Large intestine (tissue), 12 donors: Measurements from ENCODE around the gene ERG28. TPM values are rescaled to one million over a fixed set of nuclear protein-coding genes. Genes with fewer than 3 reads are reported as not detected.

ENCODE experiments used
- DNase-seq, 2 donors: peaks; one replicate each; pipeline versions ENCODE4 v3.0.0 to v3.0.0-alpha.2; 2013
- H3K27ac ChIP-seq: one replicate; pipeline ENCODE4 v1.5.1; 2013; ENCODE audit warnings: low read length
- H3K27me3 ChIP-seq: 2 replicates; pipeline ENCODE4 v1.6.1; 2013; ENCODE audit warnings: low read length; ENCODE audit not compliant: control insufficient read depth, insufficient read depth
- H3K36me3 ChIP-seq: 2 replicates; pipeline ENCODE4 v1.6.1; 2013; ENCODE audit warnings: low read length; ENCODE audit not compliant: control insufficient read depth, insufficient read depth
- H3K4me1 ChIP-seq: one replicate; pipeline ENCODE4 v1.6.1; 2013; ENCODE audit warnings: low read length; ENCODE audit not compliant: control insufficient read depth, insufficient read depth
- H3K4me3 ChIP-seq: one replicate; pipeline ENCODE4 v1.5.1; 2013; ENCODE audit warnings: low read length
- H3K9me3 ChIP-seq: one replicate; pipeline ENCODE4 v1.6.1; 2013; ENCODE audit warnings: mild to moderate bottlenecking, low read depth, low read length, moderate library complexity; ENCODE audit not compliant: control insufficient read depth
- WGBS: methylation state at CpG from one replicate; pipeline ENCODE4 v1.1.5; 2013; ENCODE audit warnings: low lambda C conversion rate; ENCODE audit not compliant: insufficient coverage; 5-methylcytosine and 5-hydroxymethylcytosine counted together
- long read RNA-seq, 11 donors: transcript quantifications; one replicate each; lab custom pipeline, GENCODE V29; 2026
- polyA plus RNA-seq: library from polyadenylated mRNA; unstranded; fragments of 120-200 nt; gene quantifications from one replicate; pipeline ENCODE4 v1.2.1, GENCODE V29; 2013

Gene ERG28, protein sequence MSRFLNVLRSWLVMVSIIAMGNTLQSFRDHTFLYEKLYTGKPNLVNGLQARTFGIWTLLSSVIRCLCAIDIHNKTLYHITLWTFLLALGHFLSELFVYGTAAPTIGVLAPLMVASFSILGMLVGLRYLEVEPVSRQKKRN
- 21.3 TPM for polyA plus RNA-seq
- long read RNA-seq, donor 1, transcript ERG28-201 (5 exons, 2,633 nt) = major isoform, 16 of 21 reads
- long read RNA-seq, donor 1, partial matches to known transcripts = 5 of 21 reads
- long read RNA-seq, donor 1, other reads (novel, unspliced or antisense) = 0 of 21 reads
- long read RNA-seq, donor 2, transcript ERG28-201 (5 exons, 2,633 nt) = major isoform, 40 of 46 reads
- long read RNA-seq, donor 2, partial matches to known transcripts = 6 of 46 reads
- long read RNA-seq, donor 2, other reads (novel, unspliced or antisense) = 0 of 46 reads
- long read RNA-seq, donor 3 = 0 reads
- long read RNA-seq, donor 4, partial matches to known transcripts = 0 of 2 reads
- long read RNA-seq, donor 4, other reads (novel, unspliced or antisense) = 0 of 2 reads
- long read RNA-seq, donor 5, transcript ERG28-201 (5 exons, 2,633 nt) = major isoform, 36 of 42 reads
- long read RNA-seq, donor 5, partial matches to known transcripts = 6 of 42 reads
- long read RNA-seq, donor 5, other reads (novel, unspliced or antisense) = 0 of 42 reads
- long read RNA-seq, donor 6, transcript ERG28-201 (5 exons, 2,633 nt) = major isoform, 47 of 53 reads
- long read RNA-seq, donor 6, partial matches to known transcripts = 6 of 53 reads
- long read RNA-seq, donor 6, other reads (novel, unspliced or antisense) = 0 of 53 reads
- long read RNA-seq, donor 7, transcript ERG28-201 (5 exons, 2,633 nt) = major isoform, 16 of 16 reads
- long read RNA-seq, donor 7, partial matches to known transcripts = 0 of 16 reads
- long read RNA-seq, donor 7, other reads (novel, unspliced or antisense) = 0 of 16 reads
- long read RNA-seq, donor 8, transcript ERG28-201 (5 exons, 2,633 nt) = major isoform, 56 of 56 reads
- long read RNA-seq, donor 8, partial matches to known transcripts = 0 of 56 reads
- long read RNA-seq, donor 8, other reads (novel, unspliced or antisense) = 0 of 56 reads
- long read RNA-seq, donor 9, transcript ERG28-201 (5 exons, 2,633 nt) = major isoform, 35 of 35 reads
- long read RNA-seq, donor 9, partial matches to known transcripts = 0 of 35 reads
- long read RNA-seq, donor 9, other reads (novel, unspliced or antisense) = 0 of 35 reads
- long read RNA-seq, donor 10, transcript ERG28-201 (5 exons, 2,633 nt) = major isoform, 46 of 46 reads
- long read RNA-seq, donor 10, partial matches to known transcripts = 0 of 46 reads
- long read RNA-seq, donor 10, other reads (novel, unspliced or antisense) = 0 of 46 reads
- long read RNA-seq, donor 11, transcript ERG28-201 (5 exons, 2,633 nt) = major isoform, 24 of 24 reads
- long read RNA-seq, donor 11, partial matches to known transcripts = 0 of 24 reads
- long read RNA-seq, donor 11, other reads (novel, unspliced or antisense) = 0 of 24 reads

DNA sequence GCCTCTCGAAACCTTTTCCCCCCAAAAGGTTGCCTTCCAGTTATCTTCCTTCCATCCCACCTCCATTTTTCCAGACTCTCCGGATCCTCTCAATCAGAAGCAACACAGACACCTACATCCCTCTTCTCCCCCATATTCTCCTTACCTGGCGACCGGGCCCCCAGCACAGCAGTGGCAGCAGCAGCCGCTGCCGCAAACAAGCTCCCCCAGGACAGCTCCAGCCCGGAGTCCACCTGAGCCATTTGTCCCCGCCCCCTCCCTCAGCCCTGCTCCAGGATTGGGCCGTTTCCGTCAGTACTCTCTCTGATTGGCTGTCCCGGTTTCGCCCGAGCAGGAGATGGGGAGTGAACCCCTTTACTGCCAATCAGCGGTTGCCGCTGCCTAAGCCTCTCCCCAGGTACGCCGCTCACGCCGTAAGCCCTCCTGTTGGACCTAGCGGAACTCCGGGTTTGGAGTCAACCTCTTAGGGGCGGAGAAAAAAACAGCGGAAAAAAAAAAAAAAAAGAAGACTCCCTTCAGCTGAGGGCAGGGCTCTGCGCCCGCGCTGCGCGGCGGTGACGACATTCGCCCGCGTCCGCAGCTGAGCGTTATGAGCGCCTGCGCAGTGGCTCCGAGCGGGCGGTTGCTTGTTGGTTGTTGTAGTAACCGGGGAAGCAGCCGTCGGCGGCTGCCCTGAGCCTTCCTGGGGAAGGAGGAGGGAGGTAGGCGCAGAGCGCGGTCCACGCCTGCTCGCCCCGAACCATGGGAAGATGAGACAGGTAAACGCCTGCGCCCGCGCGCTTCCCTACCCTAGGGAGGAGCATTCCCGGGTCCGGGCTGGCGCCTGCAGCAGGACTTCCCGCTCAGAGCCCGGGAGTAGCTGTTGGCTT, at the start of gene ERG28, which contains the start of gene TTLL5:
ERG28 (minus strand) TSS at position 247 of the 869 bp plus-strand sequence. CDS start 3,374 bp downstream, outside the sequence.
TTLL5 (plus strand) TSS at position 617 of the 869 bp plus-strand sequence. CDS start 1,904 bp downstream, outside the sequence.
- H3K4me1 ChIP-seq = peaks cover 11% of the 10 kb centered on the region
- H3K4me3 ChIP-seq = peak within 1 kb of the TSS; percentile 67
- DNase-seq = peak; percentile 99
- H3K36me3 ChIP-seq = peaks cover 10% of the 10 kb centered on the region
- H3K27ac ChIP-seq = peak within 1 kb of the TSS; percentile 72
- H3K27me3 ChIP-seq = no peaks in the 10 kb centered on the region
- no peaks in the 10 kb centered on the region for H3K9me3 ChIP-seq
- WGBS = 5% methylated on average over 2 of the region's 60 CpGs

DNA sequence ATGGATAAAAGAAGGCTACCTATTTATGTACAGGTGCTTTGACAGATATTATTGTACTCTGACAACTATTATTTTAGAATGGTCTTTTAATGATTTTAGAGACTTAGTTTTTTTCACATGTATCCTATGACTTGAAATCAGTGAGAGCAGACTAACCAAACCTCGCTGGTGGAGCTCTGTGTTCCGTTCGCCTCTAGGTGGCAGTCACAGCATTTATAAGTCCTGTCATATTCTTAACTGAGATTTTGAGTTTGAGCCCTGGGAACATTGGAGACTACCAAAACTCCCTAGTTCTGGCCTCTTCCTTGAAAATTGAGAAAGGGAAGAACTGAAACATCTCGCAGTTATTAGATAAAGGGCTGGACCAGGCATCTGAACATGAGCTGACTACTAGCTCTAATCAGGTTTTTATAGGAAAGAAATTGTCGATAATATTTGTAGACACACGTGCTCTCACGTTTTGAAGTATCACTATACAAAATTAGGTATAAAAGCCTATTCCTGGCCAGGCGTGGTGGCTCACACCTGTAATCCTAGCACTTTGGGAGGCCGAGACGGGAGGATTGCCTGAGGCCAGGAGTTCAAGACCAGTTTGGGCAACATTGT, 48.6 kb upstream of the ERG28 start:
- WGBS = no CpG with 5 or more reads among the region's 10 CpGs
- Histone ChIP-seq H3K9me3 (no peaks in the 10 kb centered on the region), H3K36me3 (peaks cover 6% of the 10 kb centered on the region), H3K27ac (no peak overlapping the region), H3K27me3 (no peaks in the 10 kb centered on the region), H3K4me3 (no peak overlapping the region), H3K4me1 (no peaks in the 10 kb centered on the region)
- peak; percentile 65 to 67 for DNase-seq

DNA sequence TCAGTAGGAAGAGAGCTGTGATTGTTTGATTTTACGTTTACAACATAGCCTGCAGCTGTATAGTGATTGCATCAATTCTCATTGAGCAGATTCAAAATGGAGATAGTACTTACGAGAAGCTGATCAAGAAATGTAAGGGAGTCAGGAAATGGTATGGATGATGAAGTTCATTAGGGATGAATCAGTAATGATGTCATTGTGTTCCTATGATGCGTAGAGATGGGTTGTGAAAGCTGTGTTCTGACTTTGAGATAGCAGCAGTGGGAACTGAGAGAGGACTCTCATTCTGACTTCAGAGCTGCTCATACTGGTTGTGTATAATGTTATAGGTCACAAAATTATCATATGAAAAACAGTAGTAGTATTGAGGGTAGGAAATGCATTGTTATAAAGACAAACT, 44.3 kb upstream of the ERG28 start:
- no CpG with 5 or more reads among the region's 3 CpGs for WGBS
- no peak for DNase-seq
- no peak overlapping the region for H3K27ac ChIP-seq

DNA sequence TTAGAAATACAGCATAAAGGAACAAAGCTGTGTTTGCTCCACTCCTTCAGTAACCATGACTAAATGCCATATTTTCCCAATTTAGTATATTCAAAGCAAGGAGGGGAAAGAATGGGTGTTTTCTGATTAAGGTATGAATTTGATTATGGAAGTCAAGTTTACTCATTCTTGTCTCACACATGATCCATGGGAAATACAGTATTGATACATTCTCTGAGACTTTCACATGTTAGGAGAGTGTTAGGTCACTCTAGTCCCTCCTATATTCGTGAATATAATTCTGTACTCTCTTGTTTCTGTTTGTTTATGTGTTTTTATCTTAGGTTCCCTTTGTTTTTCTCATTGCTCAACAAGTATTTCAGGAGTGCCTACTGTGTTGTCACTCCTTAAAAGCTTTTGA, 42.8 kb upstream of the ERG28 start:
- Histone ChIP-seq H3K27ac (no peak overlapping the region), H3K9me3 (no peaks in the 10 kb centered on the region), H3K4me3 (no peak overlapping the region), H3K4me1 (no peaks in the 10 kb centered on the region), H3K36me3 (peaks cover 35% of the 10 kb centered on the region), H3K27me3 (no peaks in the 10 kb centered on the region)
- no peak for DNase-seq
- WGBS = 86% methylated on average over 1 of the region's 1 CpG

More for the DNA sequence above, 44.3 kb upstream of the ERG28 start:
- H3K27me3 ChIP-seq = no peaks in the 10 kb centered on the region
- peaks cover 23% of the 10 kb centered on the region for H3K36me3 ChIP-seq
- H3K9me3 ChIP-seq = no peaks in the 10 kb centered on the region
- H3K4me3 ChIP-seq = no peak overlapping the region
- no peaks in the 10 kb centered on the region for H3K4me1 ChIP-seq

DNA sequence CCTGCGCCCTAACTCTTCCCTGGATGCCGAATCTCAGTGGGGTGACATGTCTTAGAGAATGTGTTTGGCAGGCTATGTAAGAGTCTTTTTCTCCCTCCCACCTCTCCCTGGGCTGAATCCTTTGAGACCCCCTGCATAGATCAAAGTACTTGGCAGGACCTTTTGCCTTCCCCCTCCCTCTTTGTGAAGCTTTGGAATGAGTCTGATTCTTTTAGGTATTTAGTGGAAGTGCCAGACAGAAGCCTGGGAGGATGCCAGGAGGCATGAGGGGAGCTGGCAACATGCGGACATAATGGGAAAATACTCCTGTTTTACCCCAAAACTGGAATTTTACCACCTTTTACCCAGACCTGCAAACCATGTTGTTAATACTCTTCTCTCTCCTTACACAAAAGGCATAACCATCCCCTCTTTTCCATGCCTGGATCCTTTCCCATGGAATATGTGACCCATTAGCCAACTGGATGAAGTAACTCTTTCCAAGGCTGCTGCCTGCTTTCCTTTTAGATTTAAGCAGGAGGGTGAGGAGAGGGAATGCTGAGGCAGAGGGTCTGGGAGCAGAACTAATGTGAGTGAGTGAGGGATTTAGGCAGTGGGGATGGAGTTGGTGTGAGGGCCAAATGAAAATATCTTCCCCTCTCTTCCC, 42.1 kb upstream of the ERG28 start:
- WGBS = no CpG with 5 or more reads among the region's 3 CpGs
- no peak overlapping the region for H3K4me3 ChIP-seq
- no peaks in the 10 kb centered on the region for H3K9me3 ChIP-seq
- no peak for DNase-seq
- H3K27me3 ChIP-seq = no peaks in the 10 kb centered on the region
- H3K4me1 ChIP-seq = no peaks in the 10 kb centered on the region
- peaks cover 35% of the 10 kb centered on the region for H3K36me3 ChIP-seq
- no peak overlapping the region for H3K27ac ChIP-seq

DNA sequence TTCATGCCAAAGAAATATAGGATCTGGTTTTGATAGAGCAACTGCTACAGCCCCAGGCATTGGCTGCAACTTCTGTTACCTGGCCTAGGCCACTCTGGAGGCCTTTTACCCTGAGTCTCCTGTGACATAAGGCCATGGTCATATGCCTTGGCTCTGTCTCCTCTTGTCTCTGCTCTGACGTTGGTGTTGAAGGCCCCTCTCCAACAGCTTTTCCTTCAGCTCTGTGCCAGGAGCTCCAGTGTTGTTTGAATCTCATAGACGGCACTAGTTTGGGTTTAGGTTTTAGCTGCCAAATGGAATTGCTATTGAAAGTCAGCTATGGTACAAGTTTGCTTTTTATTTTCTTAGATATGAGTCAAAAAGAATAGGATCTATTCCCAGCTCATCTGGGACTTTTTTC, 41.4 kb upstream of the ERG28 start:
- WGBS = no CpG with 5 or more reads among the region's 2 CpGs

DNA sequence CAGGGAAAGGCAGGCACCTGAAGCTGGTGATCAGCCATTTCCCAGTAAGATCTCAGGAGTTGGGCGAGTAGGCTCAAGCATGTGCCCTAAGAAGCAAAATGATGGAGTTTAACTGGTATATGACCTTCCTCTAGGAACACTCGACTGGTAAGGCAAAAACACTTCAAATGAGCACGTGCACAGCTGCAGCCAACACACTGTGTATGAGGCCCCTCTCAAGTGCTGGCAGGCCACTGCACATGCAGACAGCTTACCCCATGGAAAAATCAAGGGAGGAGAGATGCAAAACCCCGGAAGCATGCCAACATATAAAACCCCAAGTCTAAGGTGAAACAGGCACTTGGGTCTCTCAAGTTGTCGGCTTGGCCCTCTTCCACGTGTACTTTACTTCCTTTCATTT, 39.6 kb upstream of the ERG28 start:
- DNase-seq = no peak
- Histone ChIP-seq H3K27ac (no peak overlapping the region), H3K36me3 (peaks cover 32% of the 10 kb centered on the region), H3K27me3 (no peaks in the 10 kb centered on the region), H3K4me3 (no peak overlapping the region), H3K9me3 (no peaks in the 10 kb centered on the region), H3K4me1 (no peaks in the 10 kb centered on the region)
- WGBS = 100% methylated on average over 1 of the region's 6 CpGs

More for the DNA sequence above, 41.4 kb upstream of the ERG28 start:
- no peaks in the 10 kb centered on the region for H3K4me1 ChIP-seq
- H3K4me3 ChIP-seq = no peak overlapping the region
- no peak overlapping the region for H3K27ac ChIP-seq
- DNase-seq = no peak
- no peaks in the 10 kb centered on the region for H3K27me3 ChIP-seq
- H3K9me3 ChIP-seq = no peaks in the 10 kb centered on the region
- peaks cover 35% of the 10 kb centered on the region for H3K36me3 ChIP-seq

DNA sequence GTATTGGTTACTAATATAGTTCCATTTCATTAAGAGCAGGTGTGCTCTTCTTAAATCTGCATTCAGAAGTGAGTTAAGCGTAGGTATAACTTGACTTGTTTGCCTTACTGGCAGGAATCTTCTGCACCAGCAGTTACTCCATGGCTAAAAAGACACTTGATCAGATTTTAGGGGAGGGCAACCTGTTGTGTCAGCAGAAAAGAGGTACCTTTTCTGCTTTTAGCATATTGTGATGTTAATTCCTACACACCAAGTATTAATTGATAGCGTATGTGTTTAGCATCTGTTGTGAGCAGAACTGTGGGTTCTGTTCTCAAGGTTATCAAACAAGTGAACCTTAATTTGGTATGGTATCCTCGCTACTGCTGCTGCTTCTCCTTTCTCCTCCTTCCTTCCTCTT, 38.7 kb upstream of the ERG28 start:
- Histone ChIP-seq H3K27ac (no peak overlapping the region), H3K9me3 (no peaks in the 10 kb centered on the region), H3K4me1 (no peaks in the 10 kb centered on the region), H3K27me3 (no peaks in the 10 kb centered on the region), H3K36me3 (peaks cover 32% of the 10 kb centered on the region), H3K4me3 (no peak overlapping the region)
- 100% methylated on average over 2 of the region's 3 CpGs for WGBS
- no peak for DNase-seq
